Uterus (tissue), 4 donors: ENCODE data around the gene AFG1L. TPM values are rescaled to one million over a fixed set of nuclear protein-coding genes. Genes with fewer than 3 reads are reported as not detected.
"Not testable (repeated sequence)": the region's sequence is repeated elsewhere in the genome, so short reads cannot be mapped to it uniquely, and the experiment has no call there.

Experiments
- DNase-seq, 2 donors: peaks; one replicate each; pipeline ENCODE4 v3.0.0-alpha.2; 2019 to 2020
- H3K27ac ChIP-seq, 2 donors: fragments of 200-600 bp; sonication (generic); 1 replicate in 1 of 2; 2 replicates in 1 of 2; pipeline ENCODE4 v1.5.1; 2016 to 2018
- H3K27me3 ChIP-seq, 2 donors: fragments of 200-600 bp; sonication (generic); one replicate each; pipeline ENCODE4 v1.5.1; 2018 to 2019; ENCODE audit warnings: control low read depth in 1 of 2
- H3K36me3 ChIP-seq, 2 donors: fragments of 200-600 bp; sonication (generic); one replicate each; pipeline ENCODE4 v1.5.1; 2019; ENCODE audit warnings: control low read depth in 1 of 2
- H3K4me1 ChIP-seq, 2 donors: fragments of 200-600 bp; sonication (generic); one replicate each; pipeline ENCODE4 v1.5.1; 2018 to 2019; ENCODE audit warnings: control low read depth in 1 of 2
- H3K4me3 ChIP-seq, 2 donors: fragments of 200-600 bp; sonication (generic); 1 replicate in 1 of 2; 2 replicates in 1 of 2; pipeline ENCODE4 v1.5.1; 2018 to 2019; ENCODE audit warnings: mild to moderate bottlenecking in 1 of 2
- H3K9me3 ChIP-seq, 2 donors: fragments of 200-600 bp; sonication (generic); one replicate each; pipeline ENCODE4 v1.5.1; 2019; ENCODE audit warnings: control low read depth in 1 of 2
- CTCF ChIP-seq, 4 experiments: fragments of 200-600 bp in 2 of 4; fragments of 450-650 bp in 2 of 4; sonication (generic) in 2 of 4; IDR thresholded peaks; one replicate each; pipeline ENCODE4 v1.5.1; 2016 to 2019; ENCODE audit warnings: antibody characterized with exemption in 4 of 4, mild to moderate bottlenecking in 2 of 4, moderate library complexity in 1 of 4
- POLR2A ChIP-seq, 2 donors: fragments of 450-650 bp; IDR thresholded peaks; one replicate each; pipeline ENCODE4 v1.6.1; 2016; ENCODE audit warnings: antibody characterized with exemption in 2 of 2, mild to moderate bottlenecking in 1 of 2, moderate library complexity in 1 of 2
- intact Hi-C: fragments of 100-400 bp; cut with DNase I; formaldehyde crosslinking; loops from one replicate; pipeline ENCODE4 v1.15.1; 2023; ENCODE audit warnings: low total_unique reads
- total RNA-seq, 4 donors: library from RNA; depleted of rRNA in 3 of 4; stranded (reverse); fragments of >200 nt in 3 of 4; gene quantifications; one replicate each; pipeline versions ENCODE4 v1.1.0 to v1.2.4, GENCODE V29; 2014 to 2023
- donor health status: DM: yes; HTN: yes; CAD: no.

AFG1L gene
- total RNA-seq, 4 donors from 2014 or later = under 0.01 to 9.4 (median 5.2) TPM

GRCh38 chr6:108294297-108294726, 542 bp upstream of the AFG1L start:
- TF ChIP-seq POLR2A (IDR thresholded peaks at IDR 0.05) = no peak
- no peak for TF ChIP-seq CTCF (IDR thresholded peaks at IDR 0.05)
- DNase-seq = no peak
- Histone ChIP-seq H3K9me3 (no peaks in the 10 kb centered on the region), H3K27me3 (no peaks in the 10 kb centered on the region), H3K4me1 (no peaks in the 10 kb centered on the region), H3K27ac (peak overlapping the region; percentile 80 to 81), H3K4me3 (peak overlapping the region; percentile 55 to 64), H3K36me3 (no peaks in the 10 kb centered on the region)
- intact Hi-C loops = loop anchor here (2.0 kb wide), 1 partner anchor 34 kb away; the partner anchor contains the start of gene SNX3

DNA sequence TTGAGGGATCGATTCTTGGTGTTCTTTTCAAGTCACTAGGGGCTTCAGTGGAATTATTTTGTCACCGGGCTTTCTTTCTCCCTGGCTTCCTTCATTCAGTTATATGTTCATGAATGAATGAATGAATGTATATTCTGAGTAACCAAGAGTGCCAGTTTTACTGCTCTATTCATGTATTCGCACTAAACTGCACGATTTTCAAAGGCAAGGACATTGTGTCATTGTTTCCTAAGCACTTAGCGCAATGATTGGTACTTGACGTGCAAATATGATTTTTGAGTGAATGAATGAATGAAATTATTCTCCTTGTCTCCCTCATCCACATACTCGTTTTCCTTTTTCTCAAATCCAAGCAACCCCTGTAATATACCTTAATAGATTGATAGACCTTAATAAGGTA, 822 bp downstream of the AFG1L start:
- Histone ChIP-seq H3K4me3 (peak overlapping the region; percentile 55 to 64), H3K4me1 (no peaks in the 10 kb centered on the region), H3K9me3 (no peaks in the 10 kb centered on the region), H3K36me3 (no peaks in the 10 kb centered on the region), H3K27me3 (no peaks in the 10 kb centered on the region), H3K27ac (peak overlapping the region in 1 of 2 donors; percentile 81)
- intact Hi-C loops = loop anchor here (2.0 kb wide), 1 partner anchor 35 kb away; the partner anchor contains the start of gene SNX3
- TF ChIP-seq CTCF (IDR thresholded peaks at IDR 0.05) (no peak), POLR2A (IDR thresholded peaks at IDR 0.05) (no peak)
- no peak for DNase-seq

- H3K27me3 ChIP-seq = no peaks in the 10 kb centered on the region
- no peaks in the 10 kb centered on the region for H3K36me3 ChIP-seq
- no peaks in the 10 kb centered on the region for H3K9me3 ChIP-seq
- H3K27ac ChIP-seq = no peak overlapping the region
- TF ChIP-seq CTCF (IDR thresholded peaks at IDR 0.05) (no peak), POLR2A (IDR thresholded peaks at IDR 0.05) (no peak)
- no peak for DNase-seq
- no peak overlapping the region for H3K4me3 ChIP-seq
- H3K4me1 ChIP-seq = no peaks in the 10 kb centered on the region
- intact Hi-C loops = no loop called here
Measured at GRCh38 chr6:108302386-108302785, 7.5 kb downstream of the AFG1L start.

- H3K27ac ChIP-seq = no peak overlapping the region
- no peak overlapping the region for H3K4me3 ChIP-seq
- H3K27me3 ChIP-seq = no peaks in the 10 kb centered on the region
- no peaks in the 10 kb centered on the region for H3K9me3 ChIP-seq
- no peaks in the 10 kb centered on the region for H3K36me3 ChIP-seq
- TF ChIP-seq CTCF (IDR thresholded peaks at IDR 0.05) (no peak), POLR2A (IDR thresholded peaks at IDR 0.05) (no peak)
- no peaks in the 10 kb centered on the region for H3K4me1 ChIP-seq
- DNase-seq = no peak
- intact Hi-C loops = no loop called here
Measured at GRCh38 chr6:108304646-108305045, 9.8 kb downstream of the AFG1L start.

GRCh38 chr6:108308641-108309040, 13.8 kb downstream of the AFG1L start:
- H3K4me1 ChIP-seq, H3K27ac ChIP-seq, H3K27me3 ChIP-seq, H3K4me3 ChIP-seq, H3K9me3 ChIP-seq, DNase-seq, intact Hi-C loops, H3K36me3 ChIP-seq: not testable (repeated sequence)

DNA sequence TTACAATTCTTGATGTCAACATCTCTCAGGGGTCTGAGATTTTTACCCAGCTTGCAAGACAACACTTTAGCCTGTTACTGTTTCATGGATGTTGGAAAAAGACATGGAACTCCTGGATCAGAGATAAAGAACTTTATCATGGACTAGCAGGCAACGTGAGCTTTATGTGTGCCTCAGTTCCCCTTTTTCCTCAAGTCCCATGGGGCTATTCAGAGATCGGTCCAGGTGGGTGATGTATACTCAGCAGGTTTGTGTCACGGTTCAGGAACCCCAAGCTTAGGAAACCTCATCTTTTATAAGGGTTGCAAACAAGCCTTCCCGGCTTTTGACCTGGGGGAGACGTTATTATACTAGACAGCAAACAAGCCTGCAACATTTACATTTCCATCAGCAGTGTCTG, 15.0 kb downstream of the AFG1L start:
- TF ChIP-seq CTCF (IDR thresholded peaks at IDR 0.05) (no peak), POLR2A (IDR thresholded peaks at IDR 0.05) (no peak)
- no peaks in the 10 kb centered on the region for H3K36me3 ChIP-seq
- intact Hi-C loops = no loop called here

More for the DNA sequence above, 15.0 kb downstream of the AFG1L start:
- no peak overlapping the region for H3K4me3 ChIP-seq
- H3K4me1 ChIP-seq = no peaks in the 10 kb centered on the region
- no peak overlapping the region for H3K27ac ChIP-seq
- no peaks in the 10 kb centered on the region for H3K9me3 ChIP-seq
- no peaks in the 10 kb centered on the region for H3K27me3 ChIP-seq
- DNase-seq = no peak
